SIG-M5 treated with dmso at 0.1 percent for 504 hours (cell line): ENCODE measurements around the gene KCTD16.

Experiments
- DNase-seq: peaks from one replicate; lab custom pipeline; 2025; ENCODE audit not compliant: unreplicated experiment; lab: John Stamatoyannopoulos, UW

Gene KCTD16

GRCh38 chr5:144206141-144206540 lies 35.5 kb downstream of the KCTD16 start:
- DNase-seq: no peak

- no peak for DNase-seq
Observed at GRCh38 chr5:144207875-144208444, 37.3 kb downstream of the KCTD16 start.

GRCh38 chr5:144209361-144209760 lies 38.7 kb downstream of the KCTD16 start:
- DNase-seq: peak; percentile 8

- DNase-seq: no peak
Observed at GRCh38 chr5:144210655-144211054, 40.0 kb downstream of the KCTD16 start.

- no peak for DNase-seq
Observed at GRCh38 chr5:144219869-144220268, 49.2 kb downstream of the KCTD16 start.

GRCh38 chr5:144227363-144227999 lies 56.8 kb downstream of the KCTD16 start:
- no peak for DNase-seq

- DNase-seq: no peak
Observed at GRCh38 chr5:144230806-144231205, 60.1 kb downstream of the KCTD16 start.

- DNase-seq: no peak
Observed at GRCh38 chr5:144232285-144232684, 61.6 kb downstream of the KCTD16 start.

- DNase-seq: no peak
Observed at GRCh38 chr5:144236499-144236898, 65.8 kb downstream of the KCTD16 start.

- DNase-seq: peak; percentile 6
Observed at GRCh38 chr5:144237851-144238250, 67.2 kb downstream of the KCTD16 start.

- DNase-seq: no peak
Observed at GRCh38 chr5:144247131-144247530, 76.5 kb downstream of the KCTD16 start.

GRCh38 chr5:144248015-144248414 lies 77.3 kb downstream of the KCTD16 start:
- no peak for DNase-seq

- no peak for DNase-seq
Observed at GRCh38 chr5:144249755-144250464, 79.2 kb downstream of the KCTD16 start.

- DNase-seq: no peak
Observed at GRCh38 chr5:144254552-144254951, 83.9 kb downstream of the KCTD16 start.

- no peak for DNase-seq
Observed at GRCh38 chr5:144260121-144260520, 89.4 kb downstream of the KCTD16 start.

GRCh38 chr5:144265643-144266247 lies 95.1 kb downstream of the KCTD16 start:
- no peak for DNase-seq

GRCh38 chr5:144267961-144268513 lies 97.4 kb downstream of the KCTD16 start:
- no peak for DNase-seq

- DNase-seq: no peak
Observed at GRCh38 chr5:144273232-144274027, 102.8 kb downstream of the KCTD16 start.

GRCh38 chr5:144275329-144275728 lies 104.7 kb downstream of the KCTD16 start:
- no peak for DNase-seq

- no peak for DNase-seq
Observed at GRCh38 chr5:144276034-144276822, 105.6 kb downstream of the KCTD16 start.
